ENCODE measurements around the gene MTOR.

Gene MTOR

DNA sequence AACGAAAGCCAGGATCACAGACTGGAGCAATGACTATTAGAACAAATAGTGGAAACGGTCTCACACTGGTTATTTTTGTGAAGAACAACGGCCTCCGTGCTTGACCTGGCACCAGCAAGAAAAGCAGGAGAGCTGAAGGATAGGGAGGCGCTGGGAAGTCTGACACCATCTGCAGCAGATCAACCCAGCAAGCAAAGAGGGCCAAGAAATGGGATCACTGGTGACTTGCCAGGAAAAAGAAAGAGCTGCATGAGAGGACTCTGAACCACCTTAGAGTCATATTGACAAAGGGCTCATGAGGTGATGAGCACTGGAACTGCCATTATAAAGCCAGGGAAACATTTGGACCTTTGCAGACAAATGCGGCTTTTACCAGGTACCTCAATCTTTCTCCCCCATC is 25.0 kb downstream of the MTOR start:
- H3K4me1 ChIP-seq (ENCODE audit: control insufficient read depth, insufficient read depth, low read length): no peaks in the 10 kb centered on the region
- H3K9ac ChIP-seq (ENCODE audit: low read length): no peak overlapping the region
- no peak overlapping the region for H3K27ac ChIP-seq (ENCODE audit: low read depth, low read length)
- no peaks in the 10 kb centered on the region for H3K27me3 ChIP-seq (ENCODE audit: control insufficient read depth, insufficient read depth, low read length)
- H3K36me3 ChIP-seq (ENCODE audit: control insufficient read depth, insufficient read depth, low read length): peaks cover 50% of the 10 kb centered on the region
- H3K4me3 ChIP-seq (ENCODE audit: low read length): no peak overlapping the region

DNA sequence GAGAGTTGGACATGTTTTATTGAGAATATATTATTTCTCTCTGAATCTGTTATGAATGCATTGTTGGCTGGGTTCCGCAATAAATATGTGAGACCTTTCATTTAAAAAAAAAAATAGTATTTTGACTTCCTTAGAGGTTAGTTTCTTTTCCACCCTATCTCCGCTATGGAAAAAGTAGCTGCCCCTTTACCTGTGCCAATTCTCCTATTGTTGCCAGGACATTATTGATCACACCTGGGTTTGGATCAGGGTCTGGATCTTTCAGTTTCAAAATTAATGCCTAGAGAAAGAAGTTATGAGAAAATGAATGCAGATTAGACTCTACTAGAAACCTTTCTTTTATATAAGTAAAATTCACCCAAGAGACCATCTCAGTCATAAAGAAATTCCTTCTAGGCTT is 29.1 kb downstream of the MTOR start:
- no peak overlapping the region for H3K9ac ChIP-seq (ENCODE audit: low read length)
- H3K36me3 ChIP-seq (ENCODE audit: control insufficient read depth, insufficient read depth, low read length): peaks cover 61% of the 10 kb centered on the region
- H3K27me3 ChIP-seq (ENCODE audit: control insufficient read depth, insufficient read depth, low read length): no peaks in the 10 kb centered on the region
- no peaks in the 10 kb centered on the region for H3K4me1 ChIP-seq (ENCODE audit: control insufficient read depth, insufficient read depth, low read length)
- no peak overlapping the region for H3K27ac ChIP-seq (ENCODE audit: low read depth, low read length)
- H3K4me3 ChIP-seq (ENCODE audit: low read length): no peak overlapping the region

DNA sequence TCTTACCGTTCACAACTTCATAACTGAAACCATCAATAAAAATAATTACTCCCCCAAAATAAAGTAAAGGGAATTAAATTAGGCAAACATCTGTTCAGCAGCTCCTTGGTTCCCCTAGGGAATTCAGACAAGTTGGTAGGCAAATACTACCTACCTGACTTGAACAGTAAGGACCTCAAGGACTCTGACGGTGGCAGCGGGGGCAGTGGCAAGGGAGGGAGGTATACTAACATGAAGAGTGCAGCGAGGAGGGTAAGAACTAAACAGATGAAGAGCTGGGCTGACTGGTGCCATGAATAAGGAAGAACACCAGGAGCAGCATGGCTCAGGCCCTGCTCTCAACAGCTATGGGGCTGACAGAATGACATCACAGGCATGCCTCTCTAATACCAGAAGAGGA is 33.1 kb downstream of the MTOR start:
- H3K4me1 ChIP-seq (ENCODE audit: control insufficient read depth, insufficient read depth, low read length): no peaks in the 10 kb centered on the region
- no peak overlapping the region for H3K4me3 ChIP-seq (ENCODE audit: low read length)
- peaks cover 44% of the 10 kb centered on the region for H3K36me3 ChIP-seq (ENCODE audit: control insufficient read depth, insufficient read depth, low read length)
- H3K27me3 ChIP-seq (ENCODE audit: control insufficient read depth, insufficient read depth, low read length): no peaks in the 10 kb centered on the region
- H3K27ac ChIP-seq (ENCODE audit: low read depth, low read length): no peak overlapping the region
- H3K9ac ChIP-seq (ENCODE audit: low read length): no peak overlapping the region

DNA sequence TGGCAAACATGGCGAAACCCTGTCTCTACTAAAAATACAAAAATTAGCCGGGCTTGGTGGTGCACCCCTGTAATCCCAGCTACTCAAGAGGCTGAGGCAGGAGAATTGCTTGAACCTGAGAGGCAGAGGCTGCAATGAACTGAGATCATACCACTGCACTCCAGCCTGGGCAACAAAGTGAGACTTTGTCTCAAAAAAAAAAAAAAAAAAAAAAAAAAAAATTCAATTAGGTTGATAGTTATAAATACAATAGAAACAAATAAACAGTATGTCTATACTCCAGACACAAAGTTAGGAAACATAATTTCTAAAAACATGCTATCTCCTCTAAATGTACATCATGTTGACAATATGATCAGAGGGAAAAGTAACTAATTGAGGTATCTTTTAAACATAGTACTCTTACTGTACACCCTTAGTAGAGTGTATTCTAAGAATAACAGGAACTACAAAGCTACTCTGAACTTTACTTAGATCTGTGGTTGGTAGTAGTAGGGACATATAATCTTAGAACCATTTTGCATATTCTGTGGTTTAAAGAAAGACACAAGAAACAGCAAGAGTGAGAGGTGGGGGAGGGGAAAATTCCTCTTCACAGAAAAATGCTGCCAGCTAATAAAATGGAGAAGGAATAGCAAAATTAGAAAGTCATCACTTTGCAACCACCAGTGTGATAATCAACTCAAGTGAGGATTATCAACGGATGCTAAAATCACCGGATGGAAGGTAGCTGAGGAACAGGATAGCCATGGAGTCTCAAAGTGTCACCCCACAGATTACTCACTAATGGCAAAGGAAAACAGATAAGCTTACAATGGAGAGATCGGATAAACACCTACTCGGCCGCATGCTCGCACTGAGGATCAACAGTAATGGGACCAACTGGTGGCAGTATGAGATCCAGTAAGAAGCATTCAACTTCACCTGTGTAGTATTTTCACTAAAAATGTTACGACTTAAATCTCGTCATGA is 35.0 kb downstream of the MTOR start:
- H3K27ac ChIP-seq (ENCODE audit: low read depth, low read length): no peak overlapping the region
- no peak overlapping the region for H3K9ac ChIP-seq (ENCODE audit: low read length)
- H3K4me1 ChIP-seq (ENCODE audit: control insufficient read depth, insufficient read depth, low read length): no peaks in the 10 kb centered on the region
- no peak overlapping the region for H3K4me3 ChIP-seq (ENCODE audit: low read length)
- peaks cover 34% of the 10 kb centered on the region for H3K36me3 ChIP-seq (ENCODE audit: control insufficient read depth, insufficient read depth, low read length)
- no peaks in the 10 kb centered on the region for H3K27me3 ChIP-seq (ENCODE audit: control insufficient read depth, insufficient read depth, low read length)

DNA sequence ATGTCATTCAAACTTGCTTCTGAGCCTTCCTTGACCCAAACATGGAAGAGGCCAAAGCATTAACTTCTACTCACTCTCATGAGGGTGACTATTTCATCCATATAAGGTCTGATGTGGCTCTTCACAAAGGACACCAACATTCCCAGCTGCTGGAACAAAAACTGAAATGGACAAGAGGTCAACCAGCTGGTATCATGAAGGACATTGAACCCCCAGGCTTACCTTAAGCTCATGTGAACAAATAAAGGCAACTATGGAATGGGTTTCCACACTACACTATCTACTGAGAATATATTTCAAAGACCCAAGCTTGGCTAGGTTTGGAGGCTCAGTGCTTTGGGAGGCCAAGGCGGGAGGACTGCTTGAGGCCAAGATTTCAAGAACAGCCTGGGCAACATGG is 46.3 kb downstream of the MTOR start:
- no peaks in the 10 kb centered on the region for H3K27me3 ChIP-seq (ENCODE audit: control insufficient read depth, insufficient read depth, low read length)
- H3K27ac ChIP-seq (ENCODE audit: low read depth, low read length): no peak overlapping the region
- H3K36me3 ChIP-seq (ENCODE audit: control insufficient read depth, insufficient read depth, low read length): peaks cover 15% of the 10 kb centered on the region
- H3K4me3 ChIP-seq (ENCODE audit: low read length): no peak overlapping the region
- H3K9ac ChIP-seq (ENCODE audit: low read length): no peak overlapping the region
- no peaks in the 10 kb centered on the region for H3K4me1 ChIP-seq (ENCODE audit: control insufficient read depth, insufficient read depth, low read length)

DNA sequence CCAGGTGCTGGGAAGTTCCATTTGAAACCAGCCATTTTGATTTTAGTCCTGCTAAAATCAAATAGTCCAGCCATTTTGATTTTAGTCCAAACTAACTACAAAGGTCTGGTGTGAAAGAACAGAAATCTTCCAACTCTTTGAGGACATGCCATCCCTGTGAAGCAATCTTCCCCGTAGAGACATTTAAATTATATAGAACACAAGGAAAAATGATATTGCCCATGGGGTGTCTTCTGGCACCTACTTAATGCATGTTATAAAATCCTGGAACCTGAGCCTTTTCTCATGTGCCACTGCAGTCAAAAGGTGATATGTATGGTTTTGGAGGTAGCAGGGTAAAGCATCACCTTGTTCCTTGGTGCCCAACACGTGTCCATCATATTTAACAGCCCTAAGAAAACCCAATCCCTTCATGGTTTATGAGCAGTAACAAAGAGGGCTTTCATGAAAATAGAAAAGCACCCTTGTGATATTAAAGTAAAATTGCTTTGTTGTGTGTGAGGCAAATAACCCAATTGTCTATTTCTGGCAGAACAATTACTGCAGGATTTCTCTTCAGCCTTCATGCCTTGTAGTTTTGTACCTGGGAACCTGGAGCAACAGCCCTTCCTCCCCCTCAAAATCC is 46.9 kb downstream of the MTOR start:
- peaks cover 17% of the 10 kb centered on the region for H3K36me3 ChIP-seq (ENCODE audit: control insufficient read depth, insufficient read depth, low read length)
- H3K4me3 ChIP-seq (ENCODE audit: low read length): no peak overlapping the region
- H3K9ac ChIP-seq (ENCODE audit: low read length): no peak overlapping the region
- H3K27me3 ChIP-seq (ENCODE audit: control insufficient read depth, insufficient read depth, low read length): no peaks in the 10 kb centered on the region
- no peak overlapping the region for H3K27ac ChIP-seq (ENCODE audit: low read depth, low read length)
- no peaks in the 10 kb centered on the region for H3K4me1 ChIP-seq (ENCODE audit: control insufficient read depth, insufficient read depth, low read length)

DNA sequence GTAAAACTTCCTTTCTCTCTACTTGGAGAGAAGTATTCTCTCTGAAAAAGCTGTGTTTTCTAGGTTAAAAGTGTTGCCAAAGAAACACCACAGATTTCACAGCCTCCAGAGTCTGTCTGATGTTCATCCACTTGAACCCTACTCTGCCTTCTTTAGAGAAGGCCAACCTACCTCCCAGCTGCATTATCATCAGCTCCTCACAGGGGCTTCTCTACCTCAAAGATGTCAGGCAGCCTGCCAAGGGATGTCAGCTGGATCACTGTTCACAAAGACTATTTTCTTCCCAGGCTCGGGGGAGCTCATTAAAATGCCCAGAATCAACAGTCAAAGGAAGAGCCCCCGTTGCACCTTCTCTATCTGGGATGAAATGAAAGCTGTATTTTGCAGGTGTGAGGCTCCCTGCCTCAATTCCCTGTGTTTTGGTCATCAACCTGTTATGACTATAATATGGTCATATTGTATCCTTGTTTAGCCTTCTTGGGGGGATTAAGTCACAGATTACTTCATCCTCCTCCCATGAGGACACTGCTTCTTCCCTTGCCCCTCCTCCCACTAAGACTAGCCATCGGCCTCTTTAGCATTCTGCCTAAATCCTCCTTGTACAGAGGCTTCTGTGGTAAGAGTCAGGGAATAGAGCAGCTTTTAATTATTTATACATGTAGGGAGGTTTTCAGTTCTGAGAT is 47.5 kb downstream of the MTOR start:
- Histone ChIP-seq H3K9ac (ENCODE audit: low read length) (no peak overlapping the region), H3K27me3 (ENCODE audit: control insufficient read depth, insufficient read depth, low read length) (no peaks in the 10 kb centered on the region), H3K27ac (ENCODE audit: low read depth, low read length) (no peak overlapping the region), H3K36me3 (ENCODE audit: control insufficient read depth, insufficient read depth, low read length) (peaks cover 17% of the 10 kb centered on the region), H3K4me1 (ENCODE audit: control insufficient read depth, insufficient read depth, low read length) (no peaks in the 10 kb centered on the region), H3K4me3 (ENCODE audit: low read length) (no peak overlapping the region)

DNA sequence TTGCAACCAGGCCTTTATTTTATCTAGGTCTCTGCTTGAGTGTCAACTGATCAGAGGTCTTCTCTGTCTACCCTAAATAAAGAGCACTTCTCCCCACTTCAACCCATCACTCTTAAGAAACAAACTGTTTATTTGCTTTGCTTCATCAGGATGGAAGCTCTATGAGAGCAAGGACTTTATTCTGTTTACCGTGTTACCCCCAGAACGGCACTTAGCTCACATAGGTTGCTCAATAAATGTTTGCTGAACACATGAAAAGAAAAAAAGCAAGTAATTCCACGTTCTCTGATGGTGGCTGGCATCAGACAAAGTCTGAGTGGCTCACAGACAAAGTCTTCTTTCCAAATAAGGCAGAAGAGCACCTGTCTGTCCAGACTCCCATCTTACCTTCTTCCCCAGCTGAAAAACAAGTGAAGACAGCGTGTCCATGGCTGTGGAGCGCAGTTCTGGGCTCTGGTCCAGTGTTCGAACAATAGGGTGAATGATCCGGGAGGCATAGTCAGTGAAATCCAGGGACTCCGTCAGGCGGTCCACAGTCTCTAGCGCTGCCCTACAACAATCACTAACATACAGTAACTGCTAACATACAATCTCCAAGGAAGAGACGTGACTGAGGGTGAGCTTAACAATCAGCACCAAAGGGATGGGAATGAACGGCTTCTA is 50.3 kb downstream of the MTOR start:
- H3K9ac ChIP-seq (ENCODE audit: low read length): no peak overlapping the region
- no peaks in the 10 kb centered on the region for H3K27me3 ChIP-seq (ENCODE audit: control insufficient read depth, insufficient read depth, low read length)
- peaks cover 19% of the 10 kb centered on the region for H3K36me3 ChIP-seq (ENCODE audit: control insufficient read depth, insufficient read depth, low read length)
- H3K4me3 ChIP-seq (ENCODE audit: low read length): no peak overlapping the region
- no peaks in the 10 kb centered on the region for H3K4me1 ChIP-seq (ENCODE audit: control insufficient read depth, insufficient read depth, low read length)
- H3K27ac ChIP-seq (ENCODE audit: low read depth, low read length): no peak overlapping the region

- Histone ChIP-seq H3K36me3 (ENCODE audit: control insufficient read depth, insufficient read depth, low read length) (peaks cover 19% of the 10 kb centered on the region), H3K4me3 (ENCODE audit: low read length) (no peak overlapping the region), H3K27ac (ENCODE audit: low read depth, low read length) (no peak overlapping the region), H3K27me3 (ENCODE audit: control insufficient read depth, insufficient read depth, low read length) (no peaks in the 10 kb centered on the region), H3K9ac (ENCODE audit: low read length) (no peak overlapping the region), H3K4me1 (ENCODE audit: control insufficient read depth, insufficient read depth, low read length) (no peaks in the 10 kb centered on the region)
Measured at GRCh38 chr1:11211461-11211860, 50.9 kb downstream of the MTOR start.

DNA sequence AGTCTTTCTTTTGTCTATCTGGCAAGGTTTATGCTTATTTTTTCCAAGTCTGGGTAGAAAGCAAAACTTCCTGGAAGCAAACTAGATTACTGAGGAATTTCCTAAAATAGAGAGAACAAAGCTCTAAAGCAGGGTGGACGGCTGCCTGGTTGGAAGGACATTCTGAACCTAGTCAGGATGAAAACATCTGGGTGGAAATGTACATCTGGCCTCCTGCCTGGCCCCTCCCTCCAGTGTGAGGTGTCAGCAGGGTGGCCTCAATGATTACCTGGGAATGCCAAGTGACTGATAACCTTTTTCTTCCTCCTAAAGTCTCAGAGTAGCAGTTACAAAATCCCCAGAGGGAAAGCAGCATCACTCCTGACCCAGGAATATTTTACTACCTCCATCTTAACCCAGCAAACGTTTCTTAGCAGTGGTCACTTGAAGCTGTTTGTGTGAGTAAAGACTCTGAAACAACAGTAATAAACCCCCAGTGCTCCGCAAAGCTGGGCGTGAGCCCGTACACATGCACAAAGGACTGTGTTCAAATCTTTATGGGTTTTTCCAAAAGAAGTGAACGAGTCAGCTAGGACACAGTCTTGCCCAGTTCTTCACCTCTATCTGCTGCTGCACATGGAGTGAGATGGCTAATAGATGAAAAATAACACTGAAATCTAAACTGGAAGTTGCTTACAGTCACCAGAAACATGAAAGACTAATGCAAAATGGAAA is 54.3 kb downstream of the MTOR start:
- Histone ChIP-seq H3K9ac (ENCODE audit: low read length) (no peak overlapping the region), H3K27ac (ENCODE audit: low read depth, low read length) (no peak overlapping the region), H3K4me3 (ENCODE audit: low read length) (no peak overlapping the region), H3K36me3 (ENCODE audit: control insufficient read depth, insufficient read depth, low read length) (peaks cover 28% of the 10 kb centered on the region), H3K27me3 (ENCODE audit: control insufficient read depth, insufficient read depth, low read length) (no peaks in the 10 kb centered on the region), H3K4me1 (ENCODE audit: control insufficient read depth, insufficient read depth, low read length) (no peaks in the 10 kb centered on the region)

DNA sequence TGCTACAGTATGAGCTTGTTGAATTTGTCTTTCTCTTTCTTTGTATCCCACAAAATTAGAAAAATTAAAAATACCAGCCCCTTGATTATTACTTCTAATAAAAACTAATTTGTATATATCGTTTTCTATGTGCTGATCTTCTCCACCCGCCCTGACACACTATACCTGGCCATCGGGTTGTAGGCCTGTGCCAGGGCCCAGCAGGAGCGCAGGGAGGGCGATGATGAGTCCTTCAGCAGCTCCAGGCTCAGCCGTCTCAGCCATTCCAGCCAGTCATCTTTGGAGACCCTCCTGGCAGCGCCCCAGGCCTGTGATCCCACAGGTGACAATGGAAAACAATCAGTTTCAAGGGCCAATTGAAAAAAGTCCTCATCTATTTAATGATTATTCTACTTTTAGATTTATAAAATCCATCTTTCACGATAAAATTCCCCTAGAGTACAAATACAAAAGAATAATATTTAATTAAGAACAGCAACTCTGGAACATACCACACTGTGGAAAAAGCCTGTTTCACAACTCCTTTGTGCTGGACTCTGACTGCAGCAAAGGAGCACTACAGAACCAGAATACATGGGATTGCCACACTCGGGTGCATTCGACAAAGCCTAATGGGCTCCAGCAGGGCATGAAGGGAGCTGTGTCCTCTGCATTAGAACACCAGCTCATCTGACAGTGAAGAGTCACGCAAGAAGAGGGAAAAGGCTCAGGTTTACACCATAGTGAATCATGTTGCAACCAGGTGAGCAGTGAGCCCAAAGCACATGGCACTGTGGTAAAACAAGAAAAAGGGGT is 57.8 kb downstream of the MTOR start:
- Histone ChIP-seq H3K27ac (ENCODE audit: low read depth, low read length) (no peak overlapping the region), H3K9ac (ENCODE audit: low read length) (no peak overlapping the region), H3K4me3 (ENCODE audit: low read length) (no peak overlapping the region), H3K27me3 (ENCODE audit: control insufficient read depth, insufficient read depth, low read length) (no peaks in the 10 kb centered on the region), H3K4me1 (ENCODE audit: control insufficient read depth, insufficient read depth, low read length) (no peaks in the 10 kb centered on the region), H3K36me3 (ENCODE audit: control insufficient read depth, insufficient read depth, low read length) (peaks cover 22% of the 10 kb centered on the region)

Data from rectal smooth muscle tissue (tissue), 1 donor.